Transverse colon (tissue), 4 donors: ENCODE data around the gene TRAIP.
"Not testable (repeated sequence)": the region's sequence is repeated elsewhere in the genome, so short reads cannot be mapped to it uniquely, and the experiment has no call there.

ENCODE experiments used
- POLR2AphosphoS5 ChIP-seq, 3 donors: sonication (generic); formaldehyde crosslinking; IDR thresholded peaks; one replicate each; pipeline ENCODE4 v1.6.1; 2016; ENCODE audit warnings: antibody characterized with exemption in 3 of 3
- TF ChIP-seq, protein P1 (sequence below), 5 experiments: fragments of 200-600 bp in 3 of 5; fragments of 450-650 bp in 2 of 5; sonication (generic) in 3 of 5; IDR thresholded peaks; 1 replicate in 2 of 5; 2 replicates in 3 of 5; pipeline ENCODE4 v1.5.1; 2016 to 2017; ENCODE audit warnings: antibody characterized with exemption in 5 of 5, inconsistent platforms in 3 of 5, mild to moderate bottlenecking in 2 of 5, moderate library complexity in 1 of 5

DNA sequence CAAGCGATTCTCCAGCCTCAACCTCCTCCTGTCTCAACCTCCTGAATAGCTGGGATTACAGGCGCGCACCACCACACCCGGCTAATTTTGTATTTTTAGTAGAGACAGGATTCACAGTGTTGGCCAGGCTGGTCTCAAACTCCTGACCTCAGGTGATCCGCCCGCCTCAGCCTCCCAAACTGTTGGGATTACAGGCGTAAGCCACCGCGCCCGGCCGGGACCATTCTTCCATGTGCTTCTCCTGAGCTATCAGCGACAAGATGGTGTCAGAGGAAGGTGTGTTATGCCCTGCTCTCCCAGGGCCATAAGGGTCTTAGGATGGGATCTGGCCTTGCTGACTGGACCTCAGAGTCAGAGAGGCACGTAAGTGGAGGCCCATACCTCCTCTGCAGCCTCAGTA lies 48.1 kb upstream of the TRAIP start:
- TF ChIP-seq, protein P1, sequence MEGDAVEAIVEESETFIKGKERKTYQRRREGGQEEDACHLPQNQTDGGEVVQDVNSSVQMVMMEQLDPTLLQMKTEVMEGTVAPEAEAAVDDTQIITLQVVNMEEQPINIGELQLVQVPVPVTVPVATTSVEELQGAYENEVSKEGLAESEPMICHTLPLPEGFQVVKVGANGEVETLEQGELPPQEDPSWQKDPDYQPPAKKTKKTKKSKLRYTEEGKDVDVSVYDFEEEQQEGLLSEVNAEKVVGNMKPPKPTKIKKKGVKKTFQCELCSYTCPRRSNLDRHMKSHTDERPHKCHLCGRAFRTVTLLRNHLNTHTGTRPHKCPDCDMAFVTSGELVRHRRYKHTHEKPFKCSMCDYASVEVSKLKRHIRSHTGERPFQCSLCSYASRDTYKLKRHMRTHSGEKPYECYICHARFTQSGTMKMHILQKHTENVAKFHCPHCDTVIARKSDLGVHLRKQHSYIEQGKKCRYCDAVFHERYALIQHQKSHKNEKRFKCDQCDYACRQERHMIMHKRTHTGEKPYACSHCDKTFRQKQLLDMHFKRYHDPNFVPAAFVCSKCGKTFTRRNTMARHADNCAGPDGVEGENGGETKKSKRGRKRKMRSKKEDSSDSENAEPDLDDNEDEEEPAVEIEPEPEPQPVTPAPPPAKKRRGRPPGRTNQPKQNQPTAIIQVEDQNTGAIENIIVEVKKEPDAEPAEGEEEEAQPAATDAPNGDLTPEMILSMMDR (IDR thresholded peaks at IDR 0.05) = not testable (repeated sequence)
- not testable (repeated sequence) for TF ChIP-seq POLR2AphosphoS5 (IDR thresholded peaks at IDR 0.05)
